Measurements from ENCODE around the gene COL25A1. TPM values are rescaled to one million over a fixed set of nuclear protein-coding genes. Genes with fewer than 3 reads are reported as not detected.

The COL25A1 gene
- total RNA-seq, 1 donor from 2014 or later: 0.75 TPM

DNA sequence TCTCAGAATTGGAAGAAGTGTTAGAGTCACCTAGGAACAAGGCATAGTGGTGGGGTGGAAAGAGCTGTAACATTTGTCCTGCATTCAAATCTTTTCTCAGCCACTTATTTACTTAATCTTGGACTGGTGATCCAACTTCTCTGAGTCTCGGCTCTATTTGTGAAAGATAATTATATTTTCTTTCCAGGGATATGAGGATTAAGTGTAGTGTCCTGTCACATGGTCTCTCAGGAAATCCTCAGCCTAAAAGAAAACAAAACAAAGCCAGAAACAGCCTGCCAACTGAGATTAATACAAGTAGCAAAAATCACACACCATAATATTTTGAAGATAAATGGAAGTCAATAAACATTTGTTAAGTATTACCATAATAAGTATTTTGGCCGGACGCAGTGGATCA lies 506.3 kb downstream of the COL25A1 start:
- intact Hi-C loops (cut with DNase I): no loop called here
- H3K27ac ChIP-seq: no peak overlapping the region
- H3K4me1 ChIP-seq: no peaks in the 10 kb centered on the region
- no peak overlapping the region for H3K4me3 ChIP-seq
- no peak for DNase-seq
- H3K9me3 ChIP-seq: no peaks in the 10 kb centered on the region
- no peaks in the 10 kb centered on the region for H3K27me3 ChIP-seq
- ATAC-seq: no peak
- H3K36me3 ChIP-seq: no peaks in the 10 kb centered on the region
- TF ChIP-seq, protein P1, sequence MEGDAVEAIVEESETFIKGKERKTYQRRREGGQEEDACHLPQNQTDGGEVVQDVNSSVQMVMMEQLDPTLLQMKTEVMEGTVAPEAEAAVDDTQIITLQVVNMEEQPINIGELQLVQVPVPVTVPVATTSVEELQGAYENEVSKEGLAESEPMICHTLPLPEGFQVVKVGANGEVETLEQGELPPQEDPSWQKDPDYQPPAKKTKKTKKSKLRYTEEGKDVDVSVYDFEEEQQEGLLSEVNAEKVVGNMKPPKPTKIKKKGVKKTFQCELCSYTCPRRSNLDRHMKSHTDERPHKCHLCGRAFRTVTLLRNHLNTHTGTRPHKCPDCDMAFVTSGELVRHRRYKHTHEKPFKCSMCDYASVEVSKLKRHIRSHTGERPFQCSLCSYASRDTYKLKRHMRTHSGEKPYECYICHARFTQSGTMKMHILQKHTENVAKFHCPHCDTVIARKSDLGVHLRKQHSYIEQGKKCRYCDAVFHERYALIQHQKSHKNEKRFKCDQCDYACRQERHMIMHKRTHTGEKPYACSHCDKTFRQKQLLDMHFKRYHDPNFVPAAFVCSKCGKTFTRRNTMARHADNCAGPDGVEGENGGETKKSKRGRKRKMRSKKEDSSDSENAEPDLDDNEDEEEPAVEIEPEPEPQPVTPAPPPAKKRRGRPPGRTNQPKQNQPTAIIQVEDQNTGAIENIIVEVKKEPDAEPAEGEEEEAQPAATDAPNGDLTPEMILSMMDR (IDR thresholded peaks at IDR 0.05): no peak

DNA sequence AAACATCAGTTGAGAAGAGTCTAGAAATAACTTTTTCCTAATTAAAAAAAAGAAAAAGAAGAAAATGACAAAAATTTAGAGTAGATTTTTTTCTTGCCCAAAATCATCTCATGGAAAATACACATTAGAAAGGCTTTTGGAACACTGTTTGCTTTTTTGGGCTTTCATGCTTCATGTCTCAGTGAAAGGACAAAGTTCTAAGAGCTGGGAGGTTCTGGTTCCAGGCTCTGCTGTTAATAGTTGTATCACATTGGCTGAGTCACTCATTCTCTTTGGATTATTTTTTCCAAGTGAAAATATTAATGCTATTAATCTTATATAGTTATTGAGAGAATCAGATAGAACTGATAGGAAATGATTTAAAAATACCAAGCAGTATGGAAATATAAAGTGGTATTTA lies 506.7 kb downstream of the COL25A1 start:
- intact Hi-C loops (cut with DNase I): no loop called here
- TF ChIP-seq, protein P1 (IDR thresholded peaks at IDR 0.05): no peak
- ATAC-seq (no peak), DNase-seq (no peak)
- H3K27me3 ChIP-seq: no peaks in the 10 kb centered on the region
- no peaks in the 10 kb centered on the region for H3K9me3 ChIP-seq
- no peak overlapping the region for H3K4me3 ChIP-seq
- no peaks in the 10 kb centered on the region for H3K36me3 ChIP-seq
- H3K27ac ChIP-seq: no peak overlapping the region
- H3K4me1 ChIP-seq: no peaks in the 10 kb centered on the region

- no peaks in the 10 kb centered on the region for H3K27me3 ChIP-seq
- H3K9me3 ChIP-seq: no peaks in the 10 kb centered on the region
- intact Hi-C loops (cut with DNase I): no loop called here
- DNase-seq (no peak), ATAC-seq (no peak)
- H3K4me1 ChIP-seq: no peaks in the 10 kb centered on the region
- H3K27ac ChIP-seq: no peak overlapping the region
- no peak overlapping the region for H3K4me3 ChIP-seq
- TF ChIP-seq, protein P1 (IDR thresholded peaks at IDR 0.05): no peak
- no peaks in the 10 kb centered on the region for H3K36me3 ChIP-seq
Measured at GRCh38 chr4:108794136-108794535, 508.3 kb downstream of the COL25A1 start.

DNA sequence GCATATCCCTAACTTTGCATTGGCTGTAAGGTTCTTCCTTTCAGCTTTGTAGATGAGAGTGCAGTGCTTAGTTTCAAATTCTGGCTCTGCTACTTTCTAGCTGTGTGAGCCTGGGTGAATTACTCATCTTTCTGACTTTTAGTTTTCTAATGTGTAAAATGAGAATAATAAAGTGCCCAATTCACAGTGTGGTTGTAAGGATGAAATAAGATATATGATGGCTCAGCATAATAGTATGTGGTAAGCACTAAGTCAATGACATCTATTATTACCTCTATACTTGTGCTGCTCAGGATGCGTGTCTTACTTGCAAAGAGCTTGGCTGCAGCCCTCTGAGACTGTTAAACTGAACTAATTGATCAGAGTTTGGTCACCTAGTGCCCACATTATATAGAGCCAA lies 509.0 kb downstream of the COL25A1 start:
- intact Hi-C loops (cut with DNase I): no loop called here
- Histone ChIP-seq H3K4me3 (no peak overlapping the region), H3K36me3 (no peaks in the 10 kb centered on the region), H3K9me3 (no peaks in the 10 kb centered on the region), H3K27ac (no peak overlapping the region), H3K27me3 (no peaks in the 10 kb centered on the region), H3K4me1 (no peaks in the 10 kb centered on the region)
- DNase-seq (no peak), ATAC-seq (no peak)
- TF ChIP-seq, protein P1 (IDR thresholded peaks at IDR 0.05): no peak

- TF ChIP-seq, protein P1 (IDR thresholded peaks at IDR 0.05): no peak
- H3K27me3 ChIP-seq: no peaks in the 10 kb centered on the region
- H3K4me3 ChIP-seq: no peak overlapping the region
- no peak overlapping the region for H3K27ac ChIP-seq
- ATAC-seq (no peak), DNase-seq (no peak)
- H3K36me3 ChIP-seq: no peaks in the 10 kb centered on the region
- H3K4me1 ChIP-seq: no peaks in the 10 kb centered on the region
- intact Hi-C loops (cut with DNase I): no loop called here
- no peaks in the 10 kb centered on the region for H3K9me3 ChIP-seq
Measured at GRCh38 chr4:108788731-108789130, 513.7 kb downstream of the COL25A1 start.

GRCh38 chr4:108787724-108788123 lies 514.7 kb downstream of the COL25A1 start:
- intact Hi-C loops (cut with DNase I): no loop called here
- Histone ChIP-seq H3K4me1 (no peaks in the 10 kb centered on the region), H3K27ac (no peak overlapping the region), H3K4me3 (no peak overlapping the region), H3K36me3 (no peaks in the 10 kb centered on the region), H3K9me3 (no peaks in the 10 kb centered on the region), H3K27me3 (no peaks in the 10 kb centered on the region)
- DNase-seq: no peak
- no peak for ATAC-seq
- TF ChIP-seq, protein P1 (IDR thresholded peaks at IDR 0.05): no peak
